GM21723 (cell line): ENCODE measurements around the gene PRDX2.

Source experiments
- ATAC-seq: cut with Tn5 transposase; IDR thresholded peaks from one replicate; pipeline ENCODE4 v1.9.1; 2021; ENCODE audit warnings: mild to moderate bottlenecking, moderate library complexity; ENCODE audit not compliant: unreplicated experiment

PRDX2 gene

GRCh38 chr19:12782424-12783290, 18.9 kb downstream of the PRDX2 start:
- no peak for ATAC-seq

GRCh38 chr19:12782174-12782423, 19.5 kb downstream of the PRDX2 start:
- no peak for ATAC-seq

- no peak for ATAC-seq
Measured at GRCh38 chr19:12779162-12779993, 22.2 kb downstream of the PRDX2 start.

- no peak for ATAC-seq
Measured at GRCh38 chr19:12778905-12779161, 22.8 kb downstream of the PRDX2 start.

GRCh38 chr19:12778017-12778904, 23.3 kb downstream of the PRDX2 start:
- ATAC-seq: no peak

- ATAC-seq: no peak
Measured at GRCh38 chr19:12777217-12778016, 24.2 kb downstream of the PRDX2 start.

GRCh38 chr19:12774588-12775555, 26.7 kb downstream of the PRDX2 start, which contains the start of gene HOOK2:
HOOK2 (minus strand) TSS chr19:12775552; CDS start chr19:12775449, 103 bp downstream.
- ATAC-seq: no peak

GRCh38 chr19:12773571-12773970, 28.0 kb downstream of the PRDX2 start:
- no peak for ATAC-seq

GRCh38 chr19:12772323-12772722, 29.3 kb downstream of the PRDX2 start:
- no peak for ATAC-seq

GRCh38 chr19:12770922-12771321, 30.7 kb downstream of the PRDX2 start:
- no peak for ATAC-seq

- ATAC-seq: no peak
Measured at GRCh38 chr19:12769689-12770088, 31.9 kb downstream of the PRDX2 start.

- ATAC-seq: no peak
Measured at GRCh38 chr19:12767666-12768065, 33.9 kb downstream of the PRDX2 start.

- ATAC-seq: no peak
Measured at GRCh38 chr19:12767150-12767549, 34.5 kb downstream of the PRDX2 start.

GRCh38 chr19:12766051-12766521, 35.5 kb downstream of the PRDX2 start:
- ATAC-seq: no peak

GRCh38 chr19:12764698-12765097, 36.9 kb downstream of the PRDX2 start:
- no peak for ATAC-seq

GRCh38 chr19:12763100-12763499, 38.5 kb downstream of the PRDX2 start:
- ATAC-seq: no peak

GRCh38 chr19:12759686-12760085, 41.9 kb downstream of the PRDX2 start:
- ATAC-seq: no peak

GRCh38 chr19:12757544-12758274, 43.9 kb downstream of the PRDX2 start:
- no peak for ATAC-seq
